HG03045 (cell line): Measurements from ENCODE around the gene ANKRD55.
"Not testable (repeated sequence)": the region's sequence is repeated elsewhere in the genome, so short reads cannot be mapped to it uniquely, and the experiment has no call there.

Experiments
- ATAC-seq: cut with Tn5 transposase; IDR thresholded peaks from one replicate; pipeline ENCODE4 v1.9.1; 2021; ENCODE audit warnings: mild to moderate bottlenecking, moderate library complexity; ENCODE audit not compliant: unreplicated experiment

ANKRD55 gene

GRCh38 chr5:56147106-56147505 lies 86.0 kb downstream of the ANKRD55 start:
- ATAC-seq, result no peak

DNA sequence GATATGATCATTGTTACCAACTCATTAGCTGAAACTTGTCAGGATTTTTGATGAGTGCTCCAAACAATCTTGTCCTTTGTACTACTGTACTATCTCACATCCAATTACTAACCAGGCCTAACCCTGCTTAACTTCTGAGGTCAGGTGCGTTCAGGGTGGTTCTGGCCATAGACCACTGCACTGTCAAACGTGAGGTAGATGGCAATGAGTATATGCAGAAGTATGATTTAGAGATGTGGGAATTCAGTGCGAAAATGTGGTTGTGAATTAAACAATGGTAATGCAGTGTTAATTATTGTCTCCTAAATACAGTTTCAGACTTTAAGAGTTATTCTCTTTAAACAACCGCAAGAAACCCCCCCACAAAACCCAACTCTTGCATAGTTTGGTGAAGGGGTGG lies 86.5 kb downstream of the ANKRD55 start:
- no peak for ATAC-seq

- ATAC-seq, result no peak
Observed at GRCh38 chr5:56145511-56145910, 87.6 kb downstream of the ANKRD55 start.

DNA sequence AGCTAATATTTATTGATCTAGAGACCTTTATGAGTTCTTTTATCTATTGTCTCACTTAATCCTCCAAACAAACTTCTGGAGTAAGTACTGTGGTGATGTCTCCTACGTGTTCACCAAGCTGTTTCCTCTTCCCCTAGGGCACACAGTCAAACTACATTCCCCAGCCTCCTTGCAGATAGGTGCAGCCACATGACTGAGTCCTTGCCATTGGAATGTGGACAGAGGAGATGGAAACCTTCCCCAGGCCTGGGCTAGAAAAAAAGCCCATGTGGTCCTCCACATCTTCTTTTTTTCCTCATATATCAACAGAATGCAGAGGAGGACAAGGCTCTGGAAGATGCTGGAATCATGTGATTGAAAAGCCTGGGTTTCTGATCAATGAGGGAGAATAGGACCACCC lies 88.0 kb downstream of the ANKRD55 start:
- no peak for ATAC-seq

DNA sequence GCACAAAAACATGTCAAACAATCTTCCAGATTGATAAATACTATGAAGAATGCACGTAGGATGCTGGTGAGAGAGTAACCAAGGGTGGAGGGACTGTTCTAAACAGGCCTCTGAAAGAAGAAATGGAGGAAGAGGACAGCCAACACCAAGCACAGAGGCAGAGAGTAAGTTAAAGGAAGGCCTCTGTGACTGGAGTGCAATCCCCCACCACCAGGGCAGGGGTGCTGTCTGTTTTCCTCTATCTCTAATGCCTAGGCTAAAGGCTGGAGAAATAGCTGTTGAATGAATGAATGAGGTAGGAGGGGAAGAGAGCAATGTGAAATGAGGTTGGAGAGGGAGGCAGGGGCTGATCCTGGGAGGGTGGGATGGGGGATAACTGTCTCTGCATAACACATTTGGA lies 88.9 kb downstream of the ANKRD55 start:
- ATAC-seq, result no peak

DNA sequence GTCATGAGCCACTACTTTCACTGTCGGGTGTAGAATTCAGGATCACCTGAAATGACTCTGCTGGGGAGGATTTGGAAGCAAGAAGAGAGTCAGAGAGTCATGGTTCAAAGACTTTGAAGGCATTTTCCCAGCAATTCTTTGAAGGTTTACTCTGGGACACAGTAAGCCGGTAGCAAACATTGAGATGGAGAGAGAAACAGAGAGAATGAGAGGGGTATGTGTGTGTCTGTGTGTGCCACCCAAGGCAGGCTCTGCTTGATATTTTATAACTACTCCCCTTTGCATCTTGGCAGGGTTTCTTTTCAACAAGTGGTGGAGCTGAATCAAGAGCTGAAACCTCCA lies 89.8 kb downstream of the ANKRD55 start:
- ATAC-seq, result no peak

DNA sequence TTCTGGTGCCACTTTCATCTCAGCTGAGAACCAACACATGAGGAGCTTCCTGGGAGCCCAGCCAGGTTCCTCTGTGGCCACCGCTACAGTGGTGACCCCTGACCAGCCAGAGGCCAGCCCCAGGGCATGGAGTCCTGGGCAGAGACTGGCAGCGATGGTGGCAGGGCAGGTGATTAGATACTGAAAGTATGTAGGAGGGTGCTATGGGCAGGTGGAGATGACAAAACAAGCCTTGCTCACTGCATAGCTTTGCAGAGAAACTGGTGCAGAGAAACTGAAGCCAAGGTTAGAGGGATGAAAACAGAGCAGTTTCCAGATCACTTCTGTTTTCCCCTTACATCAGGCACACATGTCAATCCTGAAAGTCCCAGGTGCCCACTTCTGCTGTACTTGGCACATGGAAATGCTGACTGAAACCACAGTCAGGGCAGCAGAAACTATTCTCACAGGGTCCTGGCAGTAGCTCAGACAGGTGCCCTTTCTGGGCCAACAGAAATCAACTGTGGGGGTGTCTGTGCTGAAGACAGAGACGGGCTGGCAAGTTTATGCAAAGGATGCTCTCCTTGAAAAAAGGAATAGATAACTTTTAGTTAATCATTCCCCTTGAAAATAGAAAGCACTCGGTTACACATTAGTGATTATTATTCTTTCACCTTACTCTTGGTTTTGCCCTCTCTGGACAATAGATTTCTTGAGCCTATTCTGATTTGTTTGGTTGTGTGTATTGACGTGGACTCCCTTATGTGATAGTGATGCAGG lies 90.3 kb downstream of the ANKRD55 start:
- peak; percentile 85 for ATAC-seq

DNA sequence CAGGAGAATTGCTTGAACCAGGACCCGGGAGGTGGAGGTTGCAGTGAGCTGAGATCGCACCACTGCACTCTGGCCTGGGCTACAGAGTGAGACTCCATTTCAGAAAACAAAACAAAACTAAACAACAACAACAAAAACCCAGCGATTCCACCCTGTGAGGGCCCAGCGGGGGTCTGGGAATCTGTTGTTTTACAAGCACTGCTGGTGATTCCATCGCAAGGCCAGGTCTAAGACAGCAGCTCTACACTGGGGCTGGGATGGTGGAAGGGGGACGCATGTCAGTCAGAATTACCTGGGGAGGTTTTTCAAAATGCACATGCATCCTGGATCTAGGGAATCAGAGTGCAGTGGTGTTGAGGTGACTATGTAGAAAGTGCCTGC lies 90.9 kb downstream of the ANKRD55 start:
- peak; percentile 2 for ATAC-seq

- no peak for ATAC-seq
Observed at GRCh38 chr5:56140073-56140472, 93.1 kb downstream of the ANKRD55 start.

- no peak for ATAC-seq
Observed at GRCh38 chr5:56130664-56131063, 102.5 kb downstream of the ANKRD55 start.

DNA sequence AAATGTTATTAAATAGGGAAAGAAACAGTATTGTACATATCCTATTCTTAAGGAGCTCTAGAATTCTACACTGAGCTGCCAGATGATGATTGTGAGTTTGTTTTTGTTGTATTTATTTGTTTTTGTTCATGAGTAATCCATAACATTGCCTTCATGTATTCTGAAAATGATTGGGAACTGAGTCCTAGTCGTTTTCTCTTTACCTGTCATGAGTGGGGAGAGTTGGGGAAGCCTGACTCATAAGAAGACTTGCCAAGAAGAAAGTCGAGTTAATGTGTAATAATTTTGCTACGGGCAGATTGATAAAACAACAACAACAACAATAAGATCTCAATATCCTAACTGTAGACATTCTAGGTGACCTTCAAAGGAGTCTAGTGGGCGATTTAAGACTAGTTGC lies 103.8 kb downstream of the ANKRD55 start:
- ATAC-seq, result no peak

- ATAC-seq, result no peak
Observed at GRCh38 chr5:56128113-56128512, 105.0 kb downstream of the ANKRD55 start.

- no peak for ATAC-seq
Observed at GRCh38 chr5:56126487-56127179, 106.5 kb downstream of the ANKRD55 start.

GRCh38 chr5:56123531-56124243 lies 109.4 kb downstream of the ANKRD55 start:
- ATAC-seq, result no peak

GRCh38 chr5:56122360-56122985 lies 110.7 kb downstream of the ANKRD55 start:
- ATAC-seq, result not testable (repeated sequence)

- ATAC-seq, result no peak
Observed at GRCh38 chr5:56119050-56119449, 114.1 kb downstream of the ANKRD55 start.

- ATAC-seq, result no peak
Observed at GRCh38 chr5:56116599-56117141, 116.5 kb downstream of the ANKRD55 start.

DNA sequence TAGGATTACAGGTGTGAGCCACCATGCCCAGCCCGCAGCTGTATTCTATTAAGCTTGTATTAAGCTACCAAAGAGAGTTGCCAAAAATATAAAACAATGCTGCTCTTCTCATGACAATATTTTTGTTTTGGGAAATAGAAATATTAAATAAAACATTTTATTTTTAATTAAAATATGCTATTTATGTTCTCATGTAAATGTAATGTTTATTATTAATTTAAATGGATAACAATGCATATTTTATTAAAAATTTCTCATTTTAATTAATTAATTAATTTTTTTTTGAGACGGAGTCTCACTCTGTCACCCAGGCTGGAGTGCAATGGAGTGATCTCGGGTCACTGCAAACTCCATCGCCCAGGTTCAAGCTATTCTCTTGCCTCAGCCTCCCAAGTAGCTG lies 117.5 kb downstream of the ANKRD55 start:
- ATAC-seq, result no peak

- no peak for ATAC-seq
Observed at GRCh38 chr5:56112526-56113121, 120.5 kb downstream of the ANKRD55 start.

DNA sequence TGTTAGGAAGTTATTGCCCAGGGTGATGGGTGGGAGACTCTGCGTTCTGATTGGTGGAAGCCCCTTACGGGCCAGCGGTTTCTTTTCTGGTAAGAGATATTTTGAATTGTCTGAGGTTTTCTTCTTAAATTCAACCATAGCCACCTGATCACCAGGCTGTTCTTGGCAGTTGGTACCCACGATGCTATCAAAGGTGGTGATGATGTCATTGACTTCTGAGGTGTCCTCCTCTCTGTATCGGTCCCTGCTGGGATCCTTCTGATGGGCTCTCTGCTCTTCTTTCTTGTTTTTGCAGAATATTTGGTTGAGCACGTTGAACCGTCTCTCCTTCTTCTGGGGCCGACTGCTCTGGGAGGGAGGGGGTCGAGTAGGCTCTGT lies 121.7 kb downstream of the ANKRD55 start:
- ATAC-seq, result no peak
